GM23338 (cell line): ENCODE data around the gene AGAP1. TPM values are rescaled to one million over a fixed set of nuclear protein-coding genes. Genes with fewer than 3 reads are reported as not detected.

ENCODE experiments used
- ATAC-seq: fragments of 200-7000 bp; cut with Tn5 transposase; 3 replicates; pipeline ENCODE4 v1.9.1; 2020
- DNase-seq: peaks from one replicate; pipeline ENCODE4 v3.0.0-alpha.2; 2015; ENCODE audit warnings: low spot score
- H2AFZ ChIP-seq: fragments of 200-600 bp; sonication (generic); 2 replicates; pipeline ENCODE4 v1.8.0; 2016; ENCODE audit warnings: antibody characterized with exemption, mild to moderate bottlenecking, moderate library complexity
- H3F3A ChIP-seq: fragments of 200-600 bp; sonication (generic); replicated peaks from 2 replicates; pipeline ENCODE4 v1.8.0; 2017; ENCODE audit warnings: antibody characterized with exemption, mixed run types, low read depth
- H3K27ac ChIP-seq: fragments of 200-600 bp; sonication (generic); 2 replicates; pipeline ENCODE4 v1.6.1; 2016; ENCODE audit warnings: low read depth
- H3K27me3 ChIP-seq: fragments of 200-600 bp; sonication (generic); 2 replicates; pipeline ENCODE4 v1.8.0; 2016; ENCODE audit warnings: mild to moderate bottlenecking, mixed run types, moderate library complexity; ENCODE audit not compliant: insufficient read depth
- H3K36me3 ChIP-seq: fragments of 200-600 bp; sonication (generic); 2 replicates; pipeline ENCODE4 v1.8.0; 2016; ENCODE audit warnings: mild to moderate bottlenecking; ENCODE audit not compliant: insufficient read depth
- H3K4me1 ChIP-seq: fragments of 200-600 bp; sonication (generic); 2 replicates; pipeline ENCODE4 v1.8.0; 2016; ENCODE audit warnings: mild to moderate bottlenecking, moderate library complexity; ENCODE audit not compliant: insufficient read depth
- H3K4me2 ChIP-seq: fragments of 200-600 bp; sonication (generic); 2 replicates; pipeline ENCODE4 v1.7.1; 2017; ENCODE audit warnings: mixed run types
- H3K4me3 ChIP-seq: fragments of 200-600 bp; sonication (generic); 2 replicates; pipeline ENCODE4 v1.6.1; 2016; ENCODE audit warnings: mixed run types
- H3K79me2 ChIP-seq: fragments of 200-600 bp; sonication (generic); replicated peaks from 2 replicates; pipeline ENCODE4 v1.8.0; 2017; ENCODE audit warnings: mild to moderate bottlenecking; ENCODE audit not compliant: insufficient read depth
- H3K9me2 ChIP-seq: fragments of 200-600 bp; sonication (generic); 2 replicates; pipeline ENCODE4 v1.8.0; 2017; ENCODE audit not compliant: insufficient read depth
- H4K20me1 ChIP-seq: fragments of 200-600 bp; sonication (generic); replicated peaks from 2 replicates; pipeline ENCODE4 v1.8.0; 2017; ENCODE audit warnings: mild to moderate bottlenecking; ENCODE audit not compliant: insufficient read depth
- H3K27ac Mint-ChIP-seq: 2 replicates; pipeline ENCODE4 v1.8.0; 2020; ENCODE audit warnings: inconsistent platforms, mild to moderate bottlenecking, moderate library complexity, mixed read lengths
- H3K27me3 Mint-ChIP-seq: 3 replicates; pipeline ENCODE4 v1.8.0; 2022; ENCODE audit warnings: low read depth, mild to moderate bottlenecking, moderate library complexity, mixed read lengths, inconsistent platforms; ENCODE audit not compliant: insufficient read depth, poor library complexity
- H3K36me3 Mint-ChIP-seq: 3 replicates; pipeline ENCODE4 v1.8.0; 2021; ENCODE audit warnings: low read depth, mild to moderate bottlenecking, inconsistent platforms, moderate library complexity, mixed read lengths
- H3K4me1 Mint-ChIP-seq: 3 replicates; pipeline ENCODE4 v1.8.0; 2020; ENCODE audit warnings: mild to moderate bottlenecking, inconsistent platforms, mixed read lengths
- H3K4me3 Mint-ChIP-seq: 3 replicates; pipeline ENCODE4 v1.8.0; 2021; ENCODE audit warnings: moderate library complexity, mild to moderate bottlenecking, inconsistent platforms, mixed read lengths
- H3K9me3 Mint-ChIP-seq: 3 replicates; pipeline ENCODE4 v1.8.0; 2020; ENCODE audit warnings: moderate library complexity, mild to moderate bottlenecking, inconsistent platforms, mixed read lengths
- CREB1 ChIP-seq: fragments of 250-450 bp; sonication (Bioruptor Pico); IDR thresholded peaks from 2 replicates; pipeline ENCODE4 v1.5.0; 2020; ENCODE audit warnings: low read depth, mild to moderate bottlenecking, moderate library complexity
- EZH2 ChIP-seq: fragments of 200-600 bp; sonication (generic); IDR thresholded peaks from one replicate; pipeline ENCODE4 v1.8.0; 2017; ENCODE audit warnings: antibody characterized with exemption, mild to moderate bottlenecking, low read depth; ENCODE audit not compliant: unreplicated experiment
- EZH2phosphoT487 ChIP-seq: fragments of 200-600 bp; sonication (generic); IDR thresholded peaks from one replicate; pipeline ENCODE4 v1.8.1; 2018; ENCODE audit warnings: antibody characterized with exemption; ENCODE audit not compliant: unreplicated experiment
- JUNB ChIP-seq: IDR thresholded peaks from one replicate; pipeline ENCODE4 v1.6.1; 2016; ENCODE audit warnings: antibody characterized with exemption; ENCODE audit not compliant: unreplicated experiment
- NANOG ChIP-seq: IDR thresholded peaks from 2 replicates; pipeline ENCODE4 v1.6.1; 2016; ENCODE audit warnings: antibody characterized with exemption, borderline replicate concordance
- POLR2AphosphoS5 ChIP-seq: IDR thresholded peaks from 2 replicates; pipeline ENCODE4 v1.6.1; 2016; ENCODE audit warnings: antibody characterized with exemption, low read depth
- REST ChIP-seq: IDR thresholded peaks from one replicate; pipeline ENCODE4 v1.6.1; 2018; ENCODE audit warnings: antibody characterized with exemption; ENCODE audit not compliant: unreplicated experiment
- STAT1 ChIP-seq: IDR thresholded peaks from one replicate; pipeline ENCODE4 v1.6.1; 2016; ENCODE audit warnings: antibody characterized with exemption; ENCODE audit not compliant: unreplicated experiment
- ZNF114 ChIP-seq: fragments of 250-450 bp; sonication (Bioruptor Pico); IDR thresholded peaks from 2 replicates; pipeline ENCODE4 v1.5.0; 2020; ENCODE audit warnings: mild to moderate bottlenecking, moderate library complexity
- ZNF331 ChIP-seq: fragments of 250-450 bp; sonication (Bioruptor Pico); IDR thresholded peaks from 2 replicates; pipeline ENCODE4 v1.5.0; 2020; ENCODE audit warnings: low read depth, mild to moderate bottlenecking, moderate library complexity
- polyA plus RNA-seq: library from polyadenylated mRNA; unstranded; fragments of >200 nt; fragmentation: Nextera tagmentation; extraction: Ambion mirVana; gene quantifications from 2 replicates; pipeline ENCODE4 v1.2.1, GENCODE V29; 2016
- total RNA-seq: library from RNA; depleted of rRNA; stranded (reverse); fragments of >200 nt; shearing (Covaris generic); gene quantifications from 2 replicates; pipeline ENCODE4 v1.2.3, GENCODE V29; 2014
- TF ChIP-seq, protein P1 (sequence below): IDR thresholded peaks from 2 replicates; pipeline ENCODE4 v1.6.1; 2016; ENCODE audit warnings: antibody characterized with exemption
- TF ChIP-seq, protein P2 (sequence below), 2 experiments: fragments of 200-600 bp in 1 of 2; sonication (generic) in 1 of 2; conservative IDR thresholded peaks; 2 replicates each; pipeline versions ENCODE4 v1.5.1 to v1.6.1; 2016 to 2017; ENCODE audit warnings: antibody characterized with exemption in 2 of 2, low read depth in 2 of 2, mild to moderate bottlenecking in 2 of 2, moderate library complexity in 1 of 2
- TF ChIP-seq, protein P3 (sequence below): fragments of 250-450 bp; sonication (Bioruptor Pico); IDR thresholded peaks from 2 replicates; pipeline ENCODE4 v1.5.0; 2020; ENCODE audit warnings: mild to moderate bottlenecking, moderate library complexity

The AGAP1 gene
- total and polyA plus RNA-seq, 2 experiments from 2014 or later: 13.3 to 27.9 TPM

DNA sequence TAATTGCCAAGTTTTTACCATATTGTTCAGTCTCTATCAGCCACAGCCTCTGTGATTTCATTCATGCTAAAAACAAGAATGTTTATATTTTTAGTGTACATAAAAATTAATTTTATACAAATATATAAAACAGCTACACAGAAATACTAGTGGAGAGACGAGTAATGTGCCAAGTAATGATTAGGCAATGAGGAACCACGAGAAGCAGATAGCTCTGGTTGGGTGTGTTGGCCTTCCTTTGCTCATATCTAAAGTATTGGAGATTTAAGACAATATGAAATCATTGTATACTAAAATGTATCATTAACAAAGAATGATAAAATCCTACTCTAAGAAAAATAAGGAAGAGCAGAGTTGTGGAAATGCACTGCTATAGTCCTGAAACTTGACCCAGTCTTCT is 326.7 kb downstream of the AGAP1 start:
- TF ChIP-seq, protein P1, sequence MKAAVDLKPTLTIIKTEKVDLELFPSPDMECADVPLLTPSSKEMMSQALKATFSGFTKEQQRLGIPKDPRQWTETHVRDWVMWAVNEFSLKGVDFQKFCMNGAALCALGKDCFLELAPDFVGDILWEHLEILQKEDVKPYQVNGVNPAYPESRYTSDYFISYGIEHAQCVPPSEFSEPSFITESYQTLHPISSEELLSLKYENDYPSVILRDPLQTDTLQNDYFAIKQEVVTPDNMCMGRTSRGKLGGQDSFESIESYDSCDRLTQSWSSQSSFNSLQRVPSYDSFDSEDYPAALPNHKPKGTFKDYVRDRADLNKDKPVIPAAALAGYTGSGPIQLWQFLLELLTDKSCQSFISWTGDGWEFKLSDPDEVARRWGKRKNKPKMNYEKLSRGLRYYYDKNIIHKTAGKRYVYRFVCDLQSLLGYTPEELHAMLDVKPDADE: no peak
- TF ChIP-seq ZNF114 (CRISPR knock-in tag): no peak
- no peak for TF ChIP-seq POLR2AphosphoS5
- no peak for TF ChIP-seq CREB1
- TF ChIP-seq JUNB: no peak
- TF ChIP-seq REST: no peak
- no peak for TF ChIP-seq NANOG
- no peak for TF ChIP-seq EZH2phosphoT487
- TF ChIP-seq ZNF331 (CRISPR knock-in tag): no peak
- TF ChIP-seq STAT1: no peak
- TF ChIP-seq, protein P2, sequence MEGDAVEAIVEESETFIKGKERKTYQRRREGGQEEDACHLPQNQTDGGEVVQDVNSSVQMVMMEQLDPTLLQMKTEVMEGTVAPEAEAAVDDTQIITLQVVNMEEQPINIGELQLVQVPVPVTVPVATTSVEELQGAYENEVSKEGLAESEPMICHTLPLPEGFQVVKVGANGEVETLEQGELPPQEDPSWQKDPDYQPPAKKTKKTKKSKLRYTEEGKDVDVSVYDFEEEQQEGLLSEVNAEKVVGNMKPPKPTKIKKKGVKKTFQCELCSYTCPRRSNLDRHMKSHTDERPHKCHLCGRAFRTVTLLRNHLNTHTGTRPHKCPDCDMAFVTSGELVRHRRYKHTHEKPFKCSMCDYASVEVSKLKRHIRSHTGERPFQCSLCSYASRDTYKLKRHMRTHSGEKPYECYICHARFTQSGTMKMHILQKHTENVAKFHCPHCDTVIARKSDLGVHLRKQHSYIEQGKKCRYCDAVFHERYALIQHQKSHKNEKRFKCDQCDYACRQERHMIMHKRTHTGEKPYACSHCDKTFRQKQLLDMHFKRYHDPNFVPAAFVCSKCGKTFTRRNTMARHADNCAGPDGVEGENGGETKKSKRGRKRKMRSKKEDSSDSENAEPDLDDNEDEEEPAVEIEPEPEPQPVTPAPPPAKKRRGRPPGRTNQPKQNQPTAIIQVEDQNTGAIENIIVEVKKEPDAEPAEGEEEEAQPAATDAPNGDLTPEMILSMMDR (conservative IDR thresholded peaks at IDR 0.05; ENCODE audit: low read depth in 2 of 2): no peak
- no peak for TF ChIP-seq EZH2
- TF ChIP-seq, protein P3, sequence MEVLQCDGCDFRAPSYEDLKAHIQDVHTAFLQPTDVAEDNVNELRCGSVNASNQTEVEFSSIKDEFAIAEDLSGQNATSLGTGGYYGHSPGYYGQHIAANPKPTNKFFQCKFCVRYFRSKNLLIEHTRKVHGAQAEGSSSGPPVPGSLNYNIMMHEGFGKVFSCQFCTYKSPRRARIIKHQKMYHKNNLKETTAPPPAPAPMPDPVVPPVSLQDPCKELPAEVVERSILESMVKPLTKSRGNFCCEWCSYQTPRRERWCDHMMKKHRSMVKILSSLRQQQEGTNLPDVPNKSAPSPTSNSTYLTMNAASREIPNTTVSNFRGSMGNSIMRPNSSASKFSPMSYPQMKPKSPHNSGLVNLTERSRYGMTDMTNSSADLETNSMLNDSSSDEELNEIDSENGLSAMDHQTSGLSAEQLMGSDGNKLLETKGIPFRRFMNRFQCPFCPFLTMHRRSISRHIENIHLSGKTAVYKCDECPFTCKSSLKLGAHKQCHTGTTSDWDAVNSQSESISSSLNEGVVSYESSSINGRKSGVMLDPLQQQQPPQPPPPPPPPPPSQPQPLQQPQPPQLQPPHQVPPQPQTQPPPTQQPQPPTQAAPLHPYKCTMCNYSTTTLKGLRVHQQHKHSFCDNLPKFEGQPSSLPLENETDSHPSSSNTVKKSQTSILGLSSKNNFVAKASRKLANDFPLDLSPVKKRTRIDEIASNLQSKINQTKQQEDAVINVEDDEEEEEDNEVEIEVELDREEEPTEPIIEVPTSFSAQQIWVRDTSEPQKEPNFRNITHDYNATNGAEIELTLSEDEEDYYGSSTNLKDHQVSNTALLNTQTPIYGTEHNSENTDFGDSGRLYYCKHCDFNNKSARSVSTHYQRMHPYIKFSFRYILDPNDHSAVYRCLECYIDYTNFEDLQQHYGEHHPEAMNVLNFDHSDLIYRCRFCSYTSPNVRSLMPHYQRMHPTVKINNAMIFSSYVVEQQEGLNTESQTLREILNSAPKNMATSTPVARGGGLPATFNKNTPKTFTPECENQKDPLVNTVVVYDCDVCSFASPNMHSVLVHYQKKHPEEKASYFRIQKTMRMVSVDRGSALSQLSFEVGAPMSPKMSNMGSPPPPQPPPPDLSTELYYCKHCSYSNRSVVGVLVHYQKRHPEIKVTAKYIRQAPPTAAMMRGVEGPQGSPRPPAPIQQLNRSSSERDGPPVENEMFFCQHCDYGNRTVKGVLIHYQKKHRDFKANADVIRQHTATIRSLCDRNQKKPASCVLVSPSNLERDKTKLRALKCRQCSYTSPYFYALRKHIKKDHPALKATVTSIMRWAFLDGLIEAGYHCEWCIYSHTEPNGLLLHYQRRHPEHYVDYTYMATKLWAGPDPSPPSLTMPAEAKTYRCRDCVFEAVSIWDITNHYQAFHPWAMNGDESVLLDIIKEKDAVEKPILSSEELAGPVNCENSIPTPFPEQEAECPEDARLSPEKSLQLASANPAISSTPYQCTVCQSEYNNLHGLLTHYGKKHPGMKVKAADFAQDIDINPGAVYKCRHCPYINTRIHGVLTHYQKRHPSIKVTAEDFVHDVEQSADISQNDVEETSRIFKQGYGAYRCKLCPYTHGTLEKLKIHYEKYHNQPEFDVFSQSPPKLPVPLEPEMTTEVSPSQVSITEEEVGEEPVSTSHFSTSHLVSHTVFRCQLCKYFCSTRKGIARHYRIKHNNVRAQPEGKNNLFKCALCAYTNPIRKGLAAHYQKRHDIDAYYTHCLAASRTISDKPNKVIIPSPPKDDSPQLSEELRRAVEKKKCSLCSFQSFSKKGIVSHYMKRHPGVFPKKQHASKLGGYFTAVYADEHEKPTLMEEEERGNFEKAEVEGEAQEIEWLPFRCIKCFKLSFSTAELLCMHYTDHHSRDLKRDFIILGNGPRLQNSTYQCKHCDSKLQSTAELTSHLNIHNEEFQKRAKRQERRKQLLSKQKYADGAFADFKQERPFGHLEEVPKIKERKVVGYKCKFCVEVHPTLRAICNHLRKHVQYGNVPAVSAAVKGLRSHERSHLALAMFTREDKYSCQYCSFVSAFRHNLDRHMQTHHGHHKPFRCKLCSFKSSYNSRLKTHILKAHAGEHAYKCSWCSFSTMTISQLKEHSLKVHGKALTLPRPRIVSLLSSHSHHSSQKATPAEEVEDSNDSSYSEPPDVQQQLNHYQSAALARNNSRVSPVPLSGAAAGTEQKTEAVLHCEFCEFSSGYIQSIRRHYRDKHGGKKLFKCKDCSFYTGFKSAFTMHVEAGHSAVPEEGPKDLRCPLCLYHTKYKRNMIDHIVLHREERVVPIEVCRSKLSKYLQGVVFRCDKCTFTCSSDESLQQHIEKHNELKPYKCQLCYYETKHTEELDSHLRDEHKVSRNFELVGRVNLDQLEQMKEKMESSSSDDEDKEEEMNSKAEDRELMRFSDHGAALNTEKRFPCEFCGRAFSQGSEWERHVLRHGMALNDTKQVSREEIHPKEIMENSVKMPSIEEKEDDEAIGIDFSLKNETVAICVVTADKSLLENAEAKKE (CRISPR knock-in tag): no peak
- DNase-seq (no peak), ATAC-seq (no peak)
- no peak overlapping the region for H2AFZ ChIP-seq
- no peaks in the 10 kb centered on the region for H3K36me3 ChIP-seq
- no peaks in the 10 kb centered on the region for H3K9me3 Mint-ChIP-seq
- no peaks in the 10 kb centered on the region for H3K4me1 ChIP-seq
- H3K27ac Mint-ChIP-seq: no peak overlapping the region
- no peak overlapping the region for H3K4me2 ChIP-seq
- H3K4me1 Mint-ChIP-seq: no peaks in the 10 kb centered on the region; the same call in 2 of the 3 replicates
- H4K20me1 ChIP-seq: peaks cover 6% of the 10 kb centered on the region; the same call in 1 of the 2 replicates
- H3K4me3 Mint-ChIP-seq: no peak overlapping the region
- H3K4me3 ChIP-seq: no peak overlapping the region
- H3K9me2 ChIP-seq: 0 out of 2 replicates have a peak, but pooled peaks cover 3% of the 10 kb centered on the region
- H3K27ac ChIP-seq: no peak overlapping the region
- H3K36me3 Mint-ChIP-seq: peaks cover 9% of the 10 kb centered on the region
- H3F3A ChIP-seq: no peaks in the 10 kb centered on the region
- no peaks in the 10 kb centered on the region for H3K27me3 Mint-ChIP-seq
- H3K27me3 ChIP-seq: no peaks in the 10 kb centered on the region
- no peaks in the 10 kb centered on the region for H3K79me2 ChIP-seq
